GM21576 (cell line): ENCODE measurements around the gene SLC16A8.

Experiments
- ATAC-seq: cut with Tn5 transposase; IDR thresholded peaks from one replicate; pipeline ENCODE4 v1.9.1; 2021; ENCODE audit warnings: mild to moderate bottlenecking, moderate library complexity; ENCODE audit not compliant: unreplicated experiment

The SLC16A8 gene

DNA sequence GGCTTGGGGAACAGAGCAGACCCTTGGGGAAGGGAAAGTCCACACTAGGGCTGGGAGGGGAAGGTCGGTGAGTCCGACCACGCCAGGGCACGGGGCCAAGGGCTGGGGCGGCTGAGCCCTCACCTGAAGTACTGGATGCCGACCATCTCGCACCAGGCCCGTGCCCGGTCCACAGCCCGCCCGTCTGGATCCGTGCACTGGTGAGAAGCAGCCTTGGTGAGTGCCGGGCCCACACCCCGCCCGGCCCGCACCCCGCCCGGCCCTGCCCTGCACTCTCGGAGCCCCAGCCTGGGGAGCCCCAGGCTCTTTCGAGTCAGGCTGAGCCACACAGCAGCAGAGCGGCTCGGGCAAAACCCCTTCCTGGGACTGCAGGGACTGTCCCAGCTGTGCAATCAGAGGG is 28.4 kb upstream of the SLC16A8 start:
- no peak for ATAC-seq

DNA sequence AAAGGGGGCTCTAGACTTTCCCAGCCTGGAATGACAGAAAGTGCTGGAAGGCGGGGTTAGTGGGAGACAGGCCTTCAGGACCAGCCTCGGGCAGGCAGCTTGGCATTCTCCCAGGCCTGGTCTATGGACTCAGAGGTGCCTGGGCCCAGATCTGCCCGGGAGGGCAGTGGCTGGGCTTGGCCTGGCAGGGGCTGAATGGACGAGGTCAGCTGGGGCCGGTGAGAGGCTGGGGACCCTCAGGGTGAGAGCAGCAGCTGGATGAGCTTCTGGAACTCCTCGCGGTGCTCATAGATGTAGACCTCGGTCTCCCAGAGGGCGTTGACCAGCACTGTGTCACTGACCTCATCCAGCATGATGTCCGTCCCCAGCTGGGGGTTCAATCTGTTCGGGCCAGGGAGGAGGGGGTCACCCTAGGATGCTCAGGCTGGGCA is 28.0 kb upstream of the SLC16A8 start:
- no peak for ATAC-seq

DNA sequence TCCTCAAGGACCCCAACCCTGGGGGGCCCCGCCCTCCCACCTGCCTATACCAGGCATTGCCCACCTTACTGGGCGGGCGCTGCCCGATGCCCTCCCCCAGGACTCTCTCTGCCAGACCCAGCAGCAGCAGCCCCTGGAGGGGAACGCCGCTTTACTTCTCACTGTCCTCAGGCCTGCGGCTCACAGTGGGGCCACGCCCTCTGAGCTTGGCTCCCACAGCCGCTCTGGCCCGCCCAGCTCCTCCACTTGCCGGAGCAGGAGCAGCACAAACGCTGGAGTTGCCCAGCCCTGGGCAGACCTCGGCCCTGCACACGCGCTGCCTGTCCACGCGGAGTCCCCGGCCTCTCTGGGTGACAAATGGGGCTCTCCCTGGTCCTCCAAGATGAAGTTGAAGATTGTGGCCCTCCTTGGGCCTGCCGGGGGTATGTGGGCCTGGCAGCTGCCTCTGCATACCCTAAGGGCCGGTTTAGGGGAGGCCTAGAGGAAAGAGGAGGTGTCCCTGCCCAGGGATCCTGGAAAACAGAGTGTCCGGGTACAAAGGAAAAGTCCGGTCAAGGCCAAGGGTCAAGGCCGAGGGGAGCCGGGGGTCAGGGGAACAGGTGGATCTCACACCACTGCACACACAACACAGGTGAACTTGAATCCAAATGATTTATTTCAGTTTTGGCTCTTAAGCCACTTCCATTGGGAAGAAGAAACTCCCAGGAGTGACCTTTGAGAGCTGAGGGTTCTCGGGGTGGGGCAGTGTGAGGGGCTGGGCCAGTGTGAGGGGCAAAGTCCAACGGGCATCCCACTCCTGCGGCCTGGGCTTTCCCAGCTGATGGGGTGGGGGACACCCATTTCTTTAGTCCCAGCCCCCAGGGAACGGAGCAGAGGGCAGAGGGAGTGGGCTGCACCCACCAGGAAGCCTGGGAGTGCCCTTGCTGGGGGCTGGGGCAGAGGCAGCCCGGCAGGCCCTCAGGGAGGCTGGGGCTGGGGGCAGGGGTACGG is 27.2 kb upstream of the SLC16A8 start:
- no peak for ATAC-seq

DNA sequence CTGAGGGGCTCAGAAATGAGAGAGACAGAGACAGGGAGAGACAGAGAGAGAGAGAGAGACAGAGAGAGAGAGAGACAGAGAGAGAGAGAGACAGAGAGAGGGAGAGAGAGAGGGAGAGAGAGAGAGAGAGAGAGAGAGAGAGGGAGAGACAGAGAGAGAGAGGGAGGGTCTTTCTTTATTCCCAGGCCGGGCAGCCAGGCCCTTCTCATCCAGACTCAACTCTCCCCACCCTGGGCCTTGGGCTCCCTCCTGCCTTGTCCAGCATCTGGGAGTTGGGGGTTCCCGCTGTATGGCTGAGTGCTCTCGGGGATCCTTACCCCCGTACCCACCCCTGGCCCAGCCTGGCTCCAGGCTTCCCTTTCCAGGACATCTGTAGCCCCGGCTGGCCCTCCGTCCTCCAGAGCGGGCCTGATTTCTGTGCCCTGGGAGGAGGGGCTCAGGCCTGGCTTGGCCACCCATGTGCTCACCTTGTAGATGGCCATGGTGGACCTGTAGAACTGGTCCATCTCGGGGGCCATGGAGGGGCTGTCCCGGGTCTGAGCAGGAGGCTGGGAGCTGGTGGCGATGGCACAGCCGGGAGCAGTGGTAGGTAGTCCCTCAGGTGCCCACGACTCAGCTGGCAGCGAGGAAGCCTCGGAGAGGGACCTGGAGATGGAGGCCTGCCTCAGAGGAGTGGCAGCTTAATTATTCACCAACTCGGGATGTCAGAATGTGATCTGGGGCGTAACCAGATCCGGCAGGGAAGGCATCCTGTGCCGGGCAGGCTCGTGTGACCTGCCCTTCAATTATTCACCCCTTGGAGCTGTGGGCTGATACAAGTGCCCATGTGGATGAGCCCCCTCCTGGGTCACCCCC is 26.3 kb upstream of the SLC16A8 start, which contains the start of gene BAIAP2L2:
Gene BAIAP2L2, minus strand, starts transcription at position 677 of the 855 bp plus-strand sequence. Its CDS starts 159 bp downstream, at position 518.
- ATAC-seq = no peak

DNA sequence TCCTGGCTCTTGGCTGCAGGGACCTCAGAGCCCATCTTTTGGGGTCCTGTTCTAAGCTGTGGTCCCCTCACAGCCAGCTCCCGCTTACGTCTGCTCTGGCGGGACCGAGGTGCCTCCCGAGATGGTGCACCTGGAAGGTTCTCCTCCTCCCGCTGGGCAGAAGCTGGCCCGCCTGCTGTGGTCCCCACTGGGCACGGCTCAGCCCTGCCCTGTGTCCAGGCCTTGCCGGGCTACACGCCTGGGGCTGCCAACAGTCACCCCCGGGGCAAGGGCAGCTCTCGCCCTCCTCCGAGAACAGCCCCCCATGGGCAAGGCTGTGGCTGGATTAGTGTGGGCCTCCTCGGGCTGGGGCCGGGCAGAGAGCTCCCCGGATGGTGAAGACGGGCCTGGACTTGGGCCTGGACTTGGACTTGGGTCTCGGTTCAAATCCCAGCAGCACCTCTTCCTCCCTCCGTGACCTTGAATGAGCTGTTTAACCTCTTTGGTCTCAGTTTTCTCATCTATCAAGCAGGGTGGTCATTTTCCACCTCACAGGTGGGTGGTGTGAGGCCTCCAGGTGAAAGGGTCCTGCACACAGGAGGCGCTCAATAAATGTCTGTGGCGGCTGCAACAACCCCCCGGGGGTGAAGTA is 25.5 kb upstream of the SLC16A8 start:
- ATAC-seq = no peak

DNA sequence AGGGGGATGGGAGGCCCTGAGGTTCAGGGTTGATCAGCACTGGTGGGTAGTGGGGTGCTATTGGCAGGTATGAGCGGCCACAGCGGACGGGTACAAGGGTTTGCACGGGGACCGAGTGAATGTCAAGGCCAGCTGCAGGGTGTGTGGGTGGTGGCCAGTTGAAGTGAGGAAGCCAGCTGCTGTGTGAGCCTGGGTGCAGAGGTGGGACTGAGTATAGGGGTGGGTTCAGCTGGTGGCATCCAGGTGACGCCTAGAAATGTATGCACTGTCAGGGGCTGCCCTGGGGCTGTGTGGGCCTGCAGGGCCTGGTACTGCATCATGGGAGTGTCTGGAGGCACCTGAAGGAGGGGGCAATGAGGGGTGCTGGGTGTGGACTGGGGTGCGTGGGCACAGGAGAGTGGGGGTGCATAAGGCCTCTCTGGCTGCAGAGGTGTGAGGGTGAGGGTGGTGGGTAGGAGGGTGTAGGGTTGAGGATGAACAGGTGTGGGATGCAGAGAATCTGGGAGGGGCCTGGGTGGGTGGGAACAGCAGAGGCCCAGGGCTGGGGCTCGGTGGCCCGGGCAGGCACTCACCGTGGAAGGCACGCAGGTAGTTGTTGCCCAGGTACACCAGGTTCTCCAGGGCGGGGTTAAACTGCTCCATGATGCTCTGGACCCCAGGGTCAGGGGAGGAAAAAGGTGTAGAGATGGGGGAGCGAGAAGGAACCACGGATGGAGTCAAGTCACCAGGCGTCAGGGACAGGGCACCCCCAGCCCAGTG is 24.8 kb upstream of the SLC16A8 start:
- ATAC-seq = no peak

DNA sequence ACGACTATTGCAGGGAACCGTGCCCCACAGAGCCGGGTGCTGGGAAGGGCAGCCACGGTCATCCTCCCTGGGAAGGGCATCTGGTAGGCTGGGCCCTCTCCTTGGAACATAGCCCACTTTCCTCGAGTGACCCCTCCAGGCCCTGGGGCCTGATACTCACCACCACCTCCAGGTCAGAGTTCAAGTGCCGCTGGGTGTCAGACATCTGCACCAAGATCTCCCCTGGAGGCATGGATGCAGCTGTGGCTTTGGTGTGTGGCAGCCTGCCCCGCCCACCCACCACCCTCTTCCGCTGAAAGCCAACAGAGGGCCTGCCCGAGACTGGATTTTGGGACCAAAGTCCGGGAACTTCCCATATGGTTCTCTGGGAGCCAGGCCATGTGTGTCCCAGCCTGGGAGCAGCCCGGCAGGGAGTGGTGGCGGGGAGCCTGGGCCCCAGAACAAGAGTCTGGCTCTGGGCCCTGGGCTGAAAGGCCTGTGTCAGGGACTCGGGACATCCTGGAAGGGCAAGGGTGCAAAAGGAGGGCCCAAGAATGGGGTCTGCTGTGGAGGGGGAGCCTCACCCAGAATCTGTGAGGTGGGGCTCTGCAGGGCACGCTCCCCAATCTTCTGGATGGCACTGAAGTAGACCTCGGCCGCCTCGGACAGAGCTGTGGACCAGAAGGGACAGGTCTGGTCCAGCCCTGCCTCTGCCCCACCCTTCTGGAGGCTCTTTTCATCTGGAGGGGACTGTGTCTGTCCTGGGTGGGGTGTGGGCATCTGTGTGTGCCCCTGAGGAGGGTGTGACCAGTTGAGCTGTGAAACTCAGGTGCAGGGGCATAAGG is 23.9 kb upstream of the SLC16A8 start:
- ATAC-seq = no peak

DNA sequence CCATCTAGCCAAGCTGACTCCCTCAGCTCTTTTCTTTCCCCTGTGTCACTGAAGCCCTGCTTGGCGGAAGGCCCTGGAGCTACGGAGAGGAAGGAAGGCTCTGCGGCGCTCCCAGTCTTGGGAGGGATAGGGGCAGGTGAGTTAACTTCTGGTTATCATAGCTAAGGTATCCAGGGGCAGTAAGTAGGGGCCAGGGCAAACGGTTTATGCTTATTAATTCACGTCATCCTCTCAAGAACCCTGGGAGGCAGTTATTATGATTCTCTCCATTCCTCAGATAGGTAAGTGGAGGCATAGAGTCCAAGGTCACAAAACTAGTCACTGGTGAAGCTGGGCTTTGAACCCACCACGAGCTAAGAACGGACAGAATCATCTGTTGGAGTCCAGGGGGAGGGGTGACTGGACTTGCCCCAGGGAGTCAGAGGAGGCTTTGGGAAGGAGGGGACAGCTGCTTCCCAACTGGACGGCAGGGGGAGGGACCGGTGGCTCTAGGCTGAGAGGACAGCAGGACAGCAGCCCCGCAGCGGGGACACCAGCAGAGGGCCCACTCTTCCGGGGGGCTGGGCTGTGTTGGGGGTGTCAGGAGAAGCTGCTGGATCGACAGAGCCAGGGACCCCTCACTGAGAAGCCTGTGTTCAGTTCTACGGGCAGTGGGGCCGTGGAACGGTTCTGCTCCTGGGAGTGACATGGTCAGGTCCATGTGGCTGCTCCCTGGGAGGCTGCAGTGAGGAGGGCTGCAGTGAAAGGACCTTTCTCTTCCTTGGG is 23.0 kb upstream of the SLC16A8 start:
- ATAC-seq = no peak

DNA sequence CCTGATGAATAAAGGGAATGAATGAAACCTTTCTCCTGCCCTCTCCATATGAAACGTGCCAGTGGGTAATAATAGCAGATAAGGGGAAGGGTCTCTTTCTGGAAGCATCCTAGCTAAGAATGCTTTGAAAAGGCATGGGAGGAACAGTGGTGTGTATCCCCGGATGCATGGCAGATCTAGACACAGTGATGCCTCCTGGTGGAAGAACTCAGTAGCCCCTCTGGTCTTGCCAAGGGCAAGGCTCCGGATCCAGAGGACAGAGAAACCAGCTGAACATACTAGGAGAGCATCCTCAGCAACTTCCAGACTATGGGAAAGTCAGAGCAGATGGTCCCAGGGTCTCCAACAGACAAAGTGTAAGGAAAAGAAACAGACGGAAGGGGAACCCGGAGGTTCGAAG is 20.1 kb upstream of the SLC16A8 start:
- ATAC-seq = no peak

DNA sequence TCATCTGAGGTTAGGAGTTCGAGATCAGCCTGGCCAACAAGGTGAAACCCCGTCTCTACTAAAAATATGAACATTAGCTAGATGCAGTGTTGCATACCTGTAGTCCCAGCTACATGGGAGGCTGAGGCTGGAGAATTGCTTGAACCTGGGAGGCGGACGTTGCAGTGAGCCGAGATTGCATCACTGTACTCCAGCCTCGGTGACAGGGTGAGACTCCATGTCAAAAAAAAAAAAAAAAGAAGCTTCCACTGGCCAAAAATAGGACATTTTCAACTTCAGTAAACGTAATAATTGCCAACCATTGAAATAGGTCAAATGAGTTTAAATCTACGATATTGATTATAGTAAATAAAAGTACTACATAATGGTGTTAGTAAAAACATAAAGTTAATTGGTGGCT is 19.7 kb upstream of the SLC16A8 start:
- ATAC-seq = no peak

DNA sequence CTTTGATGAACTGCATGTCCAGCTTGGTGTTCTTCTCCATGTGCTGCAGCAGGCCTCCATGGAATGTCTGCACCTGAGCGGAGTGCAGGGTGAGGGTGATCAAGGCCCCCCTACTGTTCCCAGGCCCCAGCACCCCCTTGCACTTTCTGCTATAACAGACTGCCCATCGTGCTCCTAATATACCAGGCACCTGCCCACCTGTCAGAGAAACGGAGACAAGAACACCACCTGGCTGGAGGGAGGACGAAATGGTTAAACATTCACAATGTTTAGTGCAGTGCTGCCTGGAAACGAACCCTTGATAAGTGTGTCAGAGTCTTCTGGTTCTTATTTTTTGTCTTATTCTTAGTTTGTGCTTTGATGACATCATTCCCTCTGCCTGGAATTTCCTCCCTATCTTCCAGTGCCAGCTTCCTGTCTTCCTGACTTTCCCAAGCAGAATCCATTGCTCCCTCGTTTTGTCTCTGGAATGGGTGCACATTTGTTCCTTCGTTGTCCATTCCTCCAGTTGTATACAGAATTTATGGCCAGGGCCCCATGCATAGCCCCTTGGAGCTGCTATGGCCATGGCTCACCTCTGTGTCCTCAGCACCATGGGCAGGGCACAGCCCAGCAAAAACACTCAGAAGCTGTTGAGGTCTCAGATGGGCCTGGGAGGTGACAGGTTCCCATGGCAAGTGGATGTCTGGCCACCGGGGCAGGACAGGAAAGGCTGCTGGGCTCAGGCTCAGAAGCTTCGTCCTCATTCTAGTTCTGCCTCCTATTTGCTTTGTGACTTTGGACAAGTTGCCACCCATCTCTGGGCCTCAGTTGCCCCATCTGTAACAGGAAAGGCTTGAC is 14.6 kb upstream of the SLC16A8 start:
- no peak for ATAC-seq

DNA sequence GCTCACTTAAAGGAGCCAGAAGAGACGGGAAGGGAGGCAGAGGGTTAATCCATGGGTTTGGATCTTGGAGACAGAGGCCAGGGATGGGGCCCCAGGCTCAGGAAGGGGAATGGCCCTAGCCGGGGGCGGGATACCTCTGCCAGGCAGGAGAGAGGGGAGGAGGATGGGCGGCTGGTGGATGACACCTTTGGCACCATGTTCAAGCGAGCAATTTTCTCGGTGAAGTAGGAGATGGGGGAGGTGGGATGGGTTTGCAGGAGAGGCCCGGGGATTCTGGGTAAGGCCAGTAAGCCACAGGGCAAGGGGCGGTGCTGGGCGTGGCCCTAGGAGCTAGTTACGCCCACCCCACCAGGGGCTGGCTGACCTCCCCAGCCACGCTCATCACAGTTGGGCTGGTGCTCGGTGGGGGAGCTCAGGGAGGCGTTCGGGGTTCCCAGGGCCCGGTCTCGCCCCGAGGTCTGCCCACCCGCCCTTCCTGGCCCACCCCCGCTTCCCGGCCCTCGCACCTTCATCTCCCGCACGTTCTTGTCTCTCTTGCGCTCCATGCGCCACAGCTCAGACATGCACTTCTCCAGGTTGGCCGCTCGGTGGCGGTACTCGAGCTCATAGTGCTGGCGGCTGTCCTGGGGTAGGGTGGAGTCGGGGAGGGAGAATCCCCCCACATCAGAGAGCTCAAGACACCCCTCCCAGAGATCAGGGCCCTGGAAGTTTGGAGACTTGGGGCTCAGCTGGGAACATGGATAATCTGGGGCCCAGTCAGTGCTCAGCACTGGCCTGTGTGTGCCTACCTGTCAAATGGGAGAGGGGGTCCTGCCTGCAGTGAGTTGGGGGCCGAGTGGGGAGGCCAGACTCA is 13.8 kb upstream of the SLC16A8 start:
- ATAC-seq = no peak

DNA sequence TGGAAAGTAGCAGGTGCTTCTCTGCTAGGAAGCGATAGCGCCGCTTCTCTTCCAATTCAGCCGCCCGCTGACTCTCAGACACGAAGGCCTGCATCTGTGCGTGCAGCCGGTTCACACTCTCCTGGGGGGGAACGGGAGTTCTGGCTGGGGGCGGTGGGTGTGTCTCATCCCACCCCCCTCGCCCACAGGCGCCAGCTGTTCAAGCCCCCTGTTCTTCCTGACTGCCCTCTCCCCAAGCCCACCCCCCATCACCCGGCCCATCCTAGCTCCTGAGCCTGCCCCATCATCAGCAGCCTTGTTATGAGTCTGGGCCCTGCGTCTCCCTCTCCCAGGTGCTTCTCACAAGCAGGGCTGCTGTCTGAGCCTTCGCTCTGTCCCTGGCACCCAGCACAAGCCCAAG is 13.1 kb upstream of the SLC16A8 start:
- no peak for ATAC-seq

DNA sequence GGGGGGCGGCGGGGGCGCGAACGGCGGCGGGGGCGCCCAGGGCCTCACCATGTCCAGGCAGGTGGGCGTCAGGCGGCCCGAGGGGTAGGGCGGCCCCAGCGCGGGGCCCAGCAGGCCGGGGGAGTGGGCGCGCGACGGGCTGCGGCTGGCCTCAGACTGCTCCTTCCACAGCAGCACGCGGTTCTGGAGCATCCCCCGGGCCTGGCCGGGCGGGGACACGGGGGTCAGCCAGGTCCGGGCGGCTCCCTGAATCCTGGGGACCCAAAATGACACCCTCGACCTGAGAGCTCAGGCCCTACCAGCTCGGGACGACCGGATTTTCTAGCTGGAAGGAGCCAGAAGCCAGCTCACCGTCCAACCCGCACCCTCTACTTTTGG is 5.5 kb upstream of the SLC16A8 start:
- ATAC-seq = no peak

DNA sequence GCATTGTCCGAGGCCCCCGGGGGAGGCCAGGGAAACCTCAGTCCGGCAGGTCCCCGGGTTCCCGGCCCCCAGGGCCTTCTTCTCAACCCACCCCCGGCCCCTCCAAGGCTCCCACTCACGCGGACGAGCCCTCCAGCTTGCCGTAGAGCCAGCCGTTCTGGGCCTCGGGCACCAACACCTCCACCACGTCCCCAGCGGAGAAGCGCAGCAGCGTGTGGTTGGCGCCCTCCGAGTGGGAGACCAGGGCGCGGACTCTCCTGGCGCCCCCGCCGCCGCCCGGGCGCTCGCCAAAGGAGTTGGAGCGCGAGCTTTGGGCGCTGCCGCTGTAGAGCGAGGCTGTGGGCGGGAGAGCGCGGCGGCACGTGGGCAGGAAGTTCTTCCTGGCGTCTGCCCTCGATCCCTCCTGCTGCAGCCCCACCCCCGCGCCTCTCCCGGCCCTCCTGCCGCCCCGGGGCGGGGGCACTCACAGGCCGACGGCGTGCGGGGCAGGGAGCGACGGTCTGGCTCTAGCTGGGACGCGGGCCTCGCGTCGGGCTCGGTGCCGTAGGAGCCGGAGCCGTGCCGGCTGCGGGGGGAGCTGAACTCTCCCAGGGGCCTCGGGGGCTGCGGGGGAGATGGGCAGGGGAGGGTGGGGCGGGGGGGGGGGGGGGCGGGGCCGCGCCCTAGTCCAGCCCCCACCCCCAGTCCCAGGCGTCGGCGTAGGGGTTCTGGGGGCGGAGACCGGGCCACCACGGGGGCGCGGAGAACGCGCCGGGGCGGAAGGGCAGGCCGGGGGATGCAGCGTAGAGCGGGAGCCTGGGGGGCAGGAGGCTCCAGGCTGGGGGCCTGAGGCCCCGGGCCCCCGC is 4.9 kb upstream of the SLC16A8 start:
- ATAC-seq = no peak

DNA sequence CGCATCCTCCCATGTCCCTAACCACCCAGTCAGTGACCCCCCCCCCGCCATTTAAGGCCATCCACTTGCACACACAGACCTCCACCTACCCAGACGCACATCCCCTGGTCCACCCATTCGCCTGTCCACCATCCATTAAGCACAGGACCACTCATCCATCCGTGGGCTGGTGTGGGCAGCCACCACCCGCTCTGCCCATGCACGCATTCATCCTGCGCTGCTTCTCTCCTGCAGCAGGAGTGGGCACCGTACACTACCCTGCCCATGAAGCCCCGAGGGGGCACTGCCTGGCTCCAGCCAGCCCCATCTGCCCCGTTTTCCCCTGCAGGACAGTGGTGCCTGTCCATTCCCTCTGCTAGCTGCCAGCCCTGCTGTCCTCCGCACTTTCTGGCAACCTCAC is 3.9 kb upstream of the SLC16A8 start:
- ATAC-seq = no peak
